ENCODE results near the gene SIK2. TPM values are rescaled to one million over a fixed set of nuclear protein-coding genes. Genes with fewer than 3 reads are reported as not detected.
A peak's percentile ranks its signal among the peaks of the same experiment; 100 is the strongest.

Gene SIK2
- total RNA-seq, 8 experiments from 2014 or later, result 8.5 to 22.5 (median 12.1) TPM

DNA sequence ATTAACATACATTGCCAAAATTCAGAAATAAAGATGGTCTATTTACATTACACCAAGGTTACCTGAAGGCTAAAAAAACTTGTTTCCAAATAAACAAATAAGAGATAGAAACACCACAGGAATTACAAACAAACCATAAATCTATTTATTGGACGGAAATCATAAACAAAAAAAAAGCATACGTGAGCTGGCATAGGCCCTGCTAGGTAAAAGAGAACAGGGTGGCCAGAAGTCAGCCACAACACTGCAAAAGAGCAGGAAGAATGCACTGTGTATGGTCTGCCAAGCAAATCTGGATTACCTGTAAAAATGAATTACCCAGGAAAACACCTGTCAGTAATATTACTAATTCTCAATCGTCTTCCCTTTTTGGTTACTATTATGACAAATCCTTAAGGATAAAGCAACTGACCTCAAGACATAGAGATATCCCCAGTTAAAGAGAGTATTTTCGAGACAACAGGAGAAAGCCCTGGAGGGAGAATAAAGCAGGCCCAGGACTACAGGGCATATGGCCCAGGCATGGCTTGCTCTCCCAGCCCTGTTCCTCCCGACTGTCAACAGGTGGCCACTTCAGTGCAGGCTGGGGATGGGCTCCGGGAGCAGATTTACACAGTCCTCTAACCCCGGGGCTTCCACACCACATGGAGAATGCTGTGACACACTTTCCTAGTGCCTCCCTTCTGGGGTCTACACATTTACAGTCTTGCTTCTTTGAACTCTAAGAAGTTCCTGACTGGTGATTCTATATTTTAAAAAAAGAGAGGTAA is 146.0 kb downstream of the SIK2 start:
- 36 to 100% (median 84%) methylated on average over 2 to 6 of the region's 7 CpGs for WGBS, 10 experiments
- Histone ChIP-seq H3K27ac (no peak overlapping the region), H3K4me1 (replicated peaks in 1 of 2) (no peaks in the 10 kb centered on the region), H3K4me3 (no peak overlapping the region)
- peak in 3 of 8 experiments; percentile 38 to 97 (median 88) for ATAC-seq (replicated peaks in 6 of 8)
- in situ Hi-C loops (cut with MboI; ENCODE audit: low pct_unique_long_range_greater_than_20kb in 2 of 9, low sequenced_read_pairs in 9 of 9, unreplicated experiment in 9 of 9), result no loop called here

DNA sequence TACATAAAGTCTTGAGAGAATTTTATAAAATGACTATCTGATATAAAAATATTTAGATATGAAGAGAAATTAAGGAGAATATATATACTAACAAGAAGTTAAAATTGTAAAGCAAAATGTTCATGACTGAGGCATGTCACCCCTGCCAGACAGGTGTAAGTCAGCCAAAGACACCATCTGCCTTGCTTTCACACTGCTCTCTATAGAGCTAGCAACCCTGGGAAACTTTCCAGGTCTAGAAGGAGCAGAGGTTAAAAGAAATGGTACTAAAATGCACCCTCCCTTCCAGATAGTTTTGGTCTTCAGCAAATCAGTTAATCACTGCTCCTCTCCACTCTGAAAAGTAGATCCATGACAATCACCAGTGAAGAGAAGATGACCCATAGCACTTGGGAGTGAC is 147.4 kb downstream of the SIK2 start:
- Histone ChIP-seq H3K4me1 (replicated peaks in 1 of 2) (no peaks in the 10 kb centered on the region), H3K4me3 (no peak overlapping the region), H3K27ac (no peak overlapping the region)
- in situ Hi-C loops (cut with MboI; ENCODE audit: low pct_unique_long_range_greater_than_20kb in 2 of 9, low sequenced_read_pairs in 9 of 9, unreplicated experiment in 9 of 9), result loop anchor here in 2 of 9 experiments (25.0 kb wide), 2 partner anchors 162 to 287 kb away; no protein-coding TSS in a partner anchor
- no peak for ATAC-seq (replicated peaks in 6 of 8)

DNA sequence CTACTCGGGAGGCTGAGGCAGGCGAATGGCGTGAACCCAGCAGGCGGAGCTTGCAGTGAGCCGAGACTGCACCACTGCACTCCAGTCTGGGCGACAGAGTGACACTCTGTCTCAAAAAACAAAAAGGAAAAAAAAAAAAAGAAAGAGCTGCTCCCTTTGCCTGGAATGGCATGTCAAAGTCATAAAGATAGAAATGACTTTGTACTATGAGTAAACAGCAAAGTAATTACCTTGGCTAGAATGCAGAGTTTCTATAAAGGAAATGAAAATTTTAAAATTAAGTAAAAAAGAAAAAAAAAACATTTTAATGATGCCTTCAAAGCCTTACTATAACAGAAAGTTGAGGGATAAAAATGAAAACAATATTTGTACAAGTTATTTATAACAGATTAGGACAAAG is 153.8 kb downstream of the SIK2 start:
- H3K27ac ChIP-seq, result no peak overlapping the region
- no peak overlapping the region for H3K4me3 ChIP-seq
- no peaks in the 10 kb centered on the region for H3K4me1 ChIP-seq (replicated peaks in 1 of 2)
- WGBS, 10 experiments, result 92 to 100% (median 96%) methylated on average over 1 to 6 of the region's 6 CpGs; no CpG with 5 or more reads in 3 of the 10 experiments
- ATAC-seq (replicated peaks in 6 of 8), result no peak
- in situ Hi-C loops (cut with MboI; ENCODE audit: low pct_unique_long_range_greater_than_20kb in 2 of 9, low sequenced_read_pairs in 9 of 9, unreplicated experiment in 9 of 9), result loop anchor here in 2 of 9 experiments (25.0 kb wide), 2 partner anchors 169 to 294 kb away; no protein-coding TSS in a partner anchor

DNA sequence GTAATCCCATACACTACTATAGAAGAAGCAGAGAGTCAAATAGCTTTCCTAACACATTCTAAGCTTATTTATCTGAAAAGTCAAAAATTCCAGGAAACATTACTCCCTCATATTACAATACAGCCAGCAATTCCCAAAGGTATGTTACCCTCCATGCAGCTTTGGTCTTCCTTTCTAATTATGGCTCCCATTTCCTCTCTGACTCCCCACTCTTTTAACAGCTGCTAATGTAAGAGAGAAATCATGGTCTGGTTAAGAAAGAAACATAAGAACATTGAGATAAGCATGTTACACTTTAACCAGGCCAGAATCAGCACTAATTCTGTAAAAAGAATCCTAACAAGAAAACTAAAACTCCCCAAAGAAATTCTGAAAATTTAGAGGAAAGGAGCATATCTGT is 157.1 kb downstream of the SIK2 start:
- Histone ChIP-seq H3K4me3 (no peak overlapping the region), H3K27ac (no peak overlapping the region), H3K4me1 (replicated peaks in 1 of 2) (peaks cover 10 to 11% of the 10 kb centered on the region in 2 donors)
- ATAC-seq (replicated peaks in 6 of 8), result no peak
- in situ Hi-C loops (cut with MboI; ENCODE audit: low pct_unique_long_range_greater_than_20kb in 2 of 9, low sequenced_read_pairs in 9 of 9, unreplicated experiment in 9 of 9), result loop anchor here in 2 of 9 experiments (25.0 kb wide), 2 partner anchors 172 to 297 kb away; no protein-coding TSS in a partner anchor

DNA sequence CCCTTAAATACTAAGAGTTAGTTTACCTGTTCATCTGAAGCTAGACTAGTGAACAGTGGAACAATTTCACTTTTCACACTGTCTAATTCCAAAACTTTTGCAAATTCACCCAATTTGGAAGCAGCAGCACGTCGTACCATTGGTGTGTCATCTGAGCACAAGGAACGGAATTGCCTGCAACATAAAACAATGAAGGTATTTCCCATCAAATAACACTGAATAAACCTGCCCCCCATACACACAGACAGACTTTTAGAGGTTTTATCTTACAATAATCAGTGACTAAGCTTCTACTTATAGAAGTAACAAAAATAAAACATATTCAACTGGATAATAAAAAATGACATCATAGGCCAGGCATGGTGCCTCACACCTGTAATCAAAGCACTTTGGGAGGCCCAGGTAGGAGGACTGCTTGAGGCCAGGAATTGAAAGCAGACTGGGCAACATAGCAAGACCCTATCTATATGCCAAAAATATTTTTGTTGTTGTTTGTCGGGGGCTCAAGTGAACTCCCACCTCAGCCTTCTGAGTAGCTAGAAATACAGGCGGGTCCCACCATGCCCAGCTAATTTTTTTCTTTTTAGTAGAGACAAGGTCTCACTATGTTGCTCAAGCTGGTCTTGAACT is 157.6 kb downstream of the SIK2 start:
- in situ Hi-C loops (cut with MboI; ENCODE audit: low pct_unique_long_range_greater_than_20kb in 2 of 9, low sequenced_read_pairs in 9 of 9, unreplicated experiment in 9 of 9), result loop anchor here in 3 of 9 experiments (10.0 to 25.0 kb wide), 5 partner anchors 85 to 298 kb away; partner anchors contain the start of gene SIK2 (in 1 of the 3)
- no peak for ATAC-seq (replicated peaks in 6 of 8)
- Histone ChIP-seq H3K4me1 (replicated peaks in 1 of 2) (peaks cover 15 to 17% of the 10 kb centered on the region in 2 donors), H3K27ac (no peak overlapping the region), H3K4me3 (no peak overlapping the region)
- 71 to 100% (median 94%) methylated on average over 1 to 5 of the region's 5 CpGs; no CpG with 5 or more reads in 1 of the 10 experiments for WGBS, 10 experiments

DNA sequence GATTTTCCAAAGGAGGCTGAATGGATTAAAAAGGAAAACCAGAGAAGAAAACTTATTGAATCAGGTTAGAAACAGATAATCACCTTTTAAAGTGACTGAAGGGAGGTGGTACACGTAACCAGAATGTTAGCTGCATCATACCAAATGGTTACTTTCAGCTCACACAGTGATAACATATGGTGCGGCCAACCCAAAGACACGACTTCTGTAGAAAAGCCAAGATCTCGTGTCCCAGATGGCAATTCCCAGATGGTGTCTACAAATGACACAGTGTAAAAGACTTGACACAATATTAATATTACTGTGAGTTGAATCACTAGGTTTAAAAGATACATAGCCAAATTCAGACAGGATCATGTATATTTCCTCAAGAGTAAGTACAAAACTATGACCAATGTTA is 158.8 kb downstream of the SIK2 start:
- Histone ChIP-seq H3K4me3 (no peak overlapping the region), H3K27ac (no peak overlapping the region), H3K4me1 (replicated peaks in 1 of 2) (peaks cover 17 to 20% of the 10 kb centered on the region in 2 donors)
- in situ Hi-C loops (cut with MboI; ENCODE audit: low pct_unique_long_range_greater_than_20kb in 2 of 9, low sequenced_read_pairs in 9 of 9, unreplicated experiment in 9 of 9), result loop anchor here in 3 of 9 experiments (10.0 to 25.0 kb wide), 5 partner anchors 84 to 299 kb away; partner anchors contain the start of gene SIK2 (in 1 of the 3)
- ATAC-seq (replicated peaks in 6 of 8), result no peak
- WGBS, 10 experiments, result 40 to 100% (median 80%) methylated on average over 1 to 4 of the region's 4 CpGs; no CpG with 5 or more reads in 1 of the 10 experiments

DNA sequence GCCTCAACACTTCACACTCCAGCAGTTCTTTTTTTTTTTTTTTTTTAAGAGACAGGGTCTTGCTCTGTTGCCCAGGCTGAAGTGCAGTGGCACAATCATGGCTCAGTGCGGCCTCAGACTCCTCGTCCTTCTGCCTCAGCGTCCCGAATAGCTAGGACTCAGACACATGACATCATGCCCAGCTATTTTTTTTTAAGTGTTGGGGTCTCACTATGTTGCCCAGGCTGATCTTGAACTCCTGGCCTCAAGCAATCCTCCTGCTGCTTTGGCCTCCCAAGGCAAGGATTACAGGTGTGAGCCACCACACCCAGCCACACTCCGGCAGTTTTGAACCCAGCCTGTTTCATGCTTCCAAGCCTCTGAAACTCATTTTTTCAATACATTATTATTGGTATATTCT is 160.3 kb downstream of the SIK2 start:
- WGBS, 10 experiments, result 78 to 100% (median 100%) methylated on average over 2 to 5 of the region's 5 CpGs; no CpG with 5 or more reads in 3 of the 10 experiments
- Histone ChIP-seq H3K4me3 (no peak overlapping the region), H3K4me1 (replicated peaks in 1 of 2) (peaks cover 23% of the 10 kb centered on the region in 2 donors), H3K27ac (no peak overlapping the region)
- in situ Hi-C loops (cut with MboI; ENCODE audit: low pct_unique_long_range_greater_than_20kb in 2 of 9, low sequenced_read_pairs in 9 of 9, unreplicated experiment in 9 of 9), result loop anchor here in 3 of 9 experiments (10.0 to 25.0 kb wide), 5 partner anchors 82 to 300 kb away; partner anchors contain the start of gene SIK2 (in 1 of the 3)
- no peak for ATAC-seq (replicated peaks in 6 of 8)

DNA sequence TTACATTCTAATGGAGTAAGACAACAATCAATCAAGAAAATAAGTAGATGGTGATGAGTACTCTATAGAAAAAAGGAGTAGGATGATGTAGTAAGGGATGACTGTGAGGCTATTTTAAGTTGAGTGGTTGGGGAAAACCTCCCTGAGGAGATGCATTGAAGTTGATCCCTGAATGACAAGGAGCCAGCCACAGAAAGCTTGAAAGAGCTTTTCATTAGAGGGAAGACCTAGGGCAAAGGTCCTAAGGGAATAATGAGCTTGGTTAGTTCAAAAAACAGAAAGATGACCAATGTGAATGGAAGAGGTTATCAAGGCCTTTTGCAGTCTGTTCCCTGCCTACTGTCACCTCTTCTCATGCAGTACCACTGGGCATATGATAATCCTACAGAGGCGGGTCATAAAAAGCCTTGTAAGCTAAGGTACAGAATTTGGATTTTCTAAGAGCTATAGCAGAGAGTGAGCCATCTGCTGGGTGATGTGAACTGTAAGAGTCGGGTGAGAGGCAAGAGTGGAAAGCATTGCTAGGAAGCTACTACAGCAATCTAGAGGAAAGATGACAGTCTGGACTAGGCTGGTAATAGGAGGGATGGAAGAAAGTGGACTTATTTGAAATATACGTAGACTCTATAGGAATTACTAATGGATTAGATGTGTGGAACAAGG is 160.9 kb downstream of the SIK2 start:
- ATAC-seq (replicated peaks in 6 of 8), result peak in 1 of 8 experiments; percentile 5
- Histone ChIP-seq H3K4me3 (no peak overlapping the region), H3K27ac (no peak overlapping the region), H3K4me1 (replicated peaks in 1 of 2) (peaks cover 23% of the 10 kb centered on the region in 2 donors)
- 23 to 93% (median 80%) methylated on average over 1 to 2 of the region's 3 CpGs; no CpG with 5 or more reads in 5 of the 10 experiments for WGBS, 10 experiments
- in situ Hi-C loops (cut with MboI; ENCODE audit: low pct_unique_long_range_greater_than_20kb in 2 of 9, low sequenced_read_pairs in 9 of 9, unreplicated experiment in 9 of 9), result loop anchor here in 3 of 9 experiments (10.0 to 25.0 kb wide), 5 partner anchors 82 to 301 kb away; partner anchors contain the start of gene SIK2 (in 1 of the 3)

DNA sequence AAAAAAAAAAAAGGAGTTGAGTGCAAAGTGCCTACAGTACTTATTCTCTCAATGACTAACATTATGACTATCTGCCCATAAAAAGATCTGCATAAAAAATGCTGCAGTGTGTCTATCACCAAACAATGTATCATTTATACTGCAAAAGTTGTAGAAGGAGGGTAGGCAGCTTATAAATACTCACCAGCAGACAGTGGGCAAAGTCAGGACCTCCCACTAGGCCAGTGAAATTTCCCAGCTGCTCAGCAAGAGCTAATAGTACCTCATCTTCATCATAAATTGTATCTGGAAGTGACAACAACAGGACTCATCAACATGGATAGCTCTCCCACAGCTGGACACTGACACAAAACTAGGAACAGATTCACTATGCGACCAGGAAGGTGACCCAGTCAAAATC is 162.4 kb downstream of the SIK2 start:
- WGBS, 10 experiments, result 50 to 80% (median 63%) methylated on average over 1 of the region's 1 CpG; no CpG with 5 or more reads in 6 of the 10 experiments
- H3K27ac ChIP-seq, result no peak overlapping the region
- in situ Hi-C loops (cut with MboI; ENCODE audit: low pct_unique_long_range_greater_than_20kb in 2 of 9, low sequenced_read_pairs in 9 of 9, unreplicated experiment in 9 of 9), result loop anchor here in 3 of 9 experiments (10.0 to 25.0 kb wide), 5 partner anchors 80 to 302 kb away; partner anchors contain the start of gene SIK2 (in 1 of the 3)
- H3K4me3 ChIP-seq, result peak overlapping the region; percentile 65 to 100 (median 98)
- H3K4me1 ChIP-seq (replicated peaks in 1 of 2), result peaks cover 23% of the 10 kb centered on the region in 2 donors
- peak in 1 of 8 experiments; percentile 6 for ATAC-seq (replicated peaks in 6 of 8)

DNA sequence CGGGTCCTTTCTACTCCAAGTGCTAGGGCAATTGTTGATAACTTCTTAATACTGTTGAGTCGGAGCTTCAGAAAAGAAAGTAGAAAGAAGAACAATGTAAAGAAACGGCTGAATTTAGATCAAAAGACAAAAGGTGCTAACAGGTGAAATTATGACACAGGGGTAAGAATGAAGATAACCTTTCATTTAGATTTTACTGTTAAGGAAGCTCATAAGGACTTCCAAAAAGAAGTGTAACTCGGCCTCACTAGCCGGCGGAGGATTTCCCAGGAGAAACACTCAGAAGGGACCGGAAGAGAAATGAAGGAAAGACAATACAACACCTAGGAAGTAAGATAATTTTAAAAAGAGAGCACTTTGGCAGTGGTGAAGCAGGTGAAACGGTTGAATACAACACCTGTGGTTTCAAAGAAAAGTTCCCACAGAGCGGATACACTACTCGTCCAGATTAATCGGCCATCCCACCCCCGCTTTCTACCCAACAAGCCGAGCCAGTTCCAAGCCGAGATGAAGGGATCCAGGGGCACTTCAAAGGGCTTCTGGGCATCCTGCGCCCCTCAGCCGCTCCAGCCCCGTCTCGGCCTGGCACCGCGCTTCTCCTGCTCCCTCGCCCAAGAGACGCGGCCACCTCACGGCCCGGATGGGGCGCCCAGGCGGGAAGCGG is 163.2 kb downstream of the SIK2 start:
- no peak overlapping the region for H3K27ac ChIP-seq
- peak; percentile 42 to 71 (median 60) for ATAC-seq (replicated peaks in 6 of 8)

DNA sequence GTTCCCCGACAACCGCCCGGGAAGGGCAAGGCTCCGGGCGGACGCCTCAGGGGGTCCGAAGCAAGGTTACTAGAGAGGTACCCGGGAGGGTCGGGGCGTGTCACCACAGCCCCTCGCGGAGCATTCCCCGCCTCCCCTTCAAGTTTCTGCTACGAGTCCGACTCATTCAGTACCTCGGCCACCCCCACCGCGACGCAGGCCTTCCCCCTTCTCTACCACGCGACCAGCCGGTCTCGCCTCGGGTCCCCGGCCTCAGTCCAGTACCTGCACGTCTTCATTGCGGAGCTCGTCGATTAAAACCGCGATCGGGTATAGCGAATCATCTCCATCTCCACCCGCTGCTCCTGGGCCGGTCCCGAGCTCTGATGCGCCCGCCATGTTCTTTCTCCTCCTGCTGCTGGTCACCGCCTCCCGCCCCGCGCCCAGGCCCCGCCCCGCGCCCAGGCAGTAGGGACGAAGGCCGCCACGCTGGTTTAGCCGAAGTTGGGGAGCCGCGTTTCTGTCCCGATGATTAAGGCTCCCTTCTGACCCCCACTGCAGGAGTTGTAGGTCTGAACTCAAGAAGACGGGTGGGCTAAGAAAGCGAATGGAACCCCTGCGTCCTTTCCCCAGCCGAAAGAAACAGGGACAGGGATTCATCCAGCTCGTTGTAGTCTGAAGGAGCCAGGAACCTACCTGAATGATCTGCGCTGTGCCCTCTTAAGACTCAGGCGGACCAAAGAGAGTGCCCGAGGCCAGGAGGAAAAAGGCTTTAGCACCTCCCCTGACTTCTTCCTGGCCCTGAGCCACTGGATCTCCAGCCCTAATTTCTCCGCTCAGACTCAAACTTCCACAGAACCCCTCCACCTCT is 164.0 kb downstream of the SIK2 start, which contains the start of gene PPP2R1B:
TSS of gene PPP2R1B (minus strand) at position 406 of the 850 bp plus-strand sequence. CDS start at position 378, 28 bp downstream.
- Histone ChIP-seq H3K4me1 (replicated peaks in 1 of 2) (peaks cover 23% of the 10 kb centered on the region in 2 donors), H3K27ac (peak within 1 kb of the TSS; percentile 51 to 74), H3K4me3 (peak within 1 kb of the TSS; percentile 65 to 100 (median 98))
- in situ Hi-C loops (cut with MboI; ENCODE audit: low pct_unique_long_range_greater_than_20kb in 2 of 9, low sequenced_read_pairs in 9 of 9, unreplicated experiment in 9 of 9), result loop anchor here in 3 of 9 experiments (10.0 to 25.0 kb wide), 5 partner anchors 79 to 304 kb away; partner anchors contain the start of gene SIK2 (in 1 of the 3)
- 0 to 60% (median 5%) methylated on average over 1 to 14 of the region's 61 CpGs; no CpG with 5 or more reads in 2 of the 10 experiments for WGBS, 10 experiments
- ATAC-seq (replicated peaks in 6 of 8), result peak; percentile 87 to 96 (median 94)

More for the DNA sequence above, 163.2 kb downstream of the SIK2 start:
- Histone ChIP-seq H3K4me3 (peak overlapping the region; percentile 65 to 100 (median 98)), H3K4me1 (replicated peaks in 1 of 2) (peaks cover 23% of the 10 kb centered on the region in 2 donors)
- in situ Hi-C loops (cut with MboI; ENCODE audit: low pct_unique_long_range_greater_than_20kb in 2 of 9, low sequenced_read_pairs in 9 of 9, unreplicated experiment in 9 of 9), result loop anchor here in 3 of 9 experiments (10.0 to 25.0 kb wide), 5 partner anchors 79 to 303 kb away; partner anchors contain the start of gene SIK2 (in 1 of the 3)
- 0 to 9% (median 3%) methylated on average over 6 to 15 of the region's 28 CpGs for WGBS, 10 experiments

All from motor neuron (in vitro differentiated cells).